HUES48 (cell line): Measurements from ENCODE around the gene TECPR1.

Source experiments
- H3K27ac ChIP-seq: one replicate; pipeline ENCODE4 v1.7.0; 2013; ENCODE audit warnings: low read depth, low read length, inconsistent platforms
- H3K27me3 ChIP-seq: 2 replicates; pipeline ENCODE4 v1.6.1; 2013; ENCODE audit warnings: mild to moderate bottlenecking, low read length; ENCODE audit not compliant: control insufficient read depth, insufficient read depth
- H3K36me3 ChIP-seq: 2 replicates; pipeline ENCODE4 v1.6.1; 2013; ENCODE audit warnings: low read length; ENCODE audit not compliant: control insufficient read depth, insufficient read depth
- H3K4me1 ChIP-seq: 2 replicates; pipeline ENCODE4 v1.6.1; 2013; ENCODE audit warnings: mild to moderate bottlenecking, low read length; ENCODE audit not compliant: control insufficient read depth, insufficient read depth
- H3K4me3 ChIP-seq: 2 replicates; pipeline ENCODE4 v1.5.1; 2013; ENCODE audit warnings: mild to moderate bottlenecking, low read depth, low read length
- H3K9ac ChIP-seq: 2 replicates; pipeline ENCODE4 v1.6.1; 2013; ENCODE audit warnings: mild to moderate bottlenecking, low read depth, low read length, moderate library complexity
- H3K9me3 ChIP-seq: 2 replicates; pipeline ENCODE4 v1.6.1; 2013; ENCODE audit warnings: low read length; ENCODE audit not compliant: control insufficient read depth, insufficient read depth

Gene TECPR1

GRCh38 chr7:98192781-98193457 lies 59.1 kb downstream of the TECPR1 start:
- H3K36me3 ChIP-seq, result peaks cover 52% of the 10 kb centered on the region
- H3K4me3 ChIP-seq, result no peak overlapping the region

GRCh38 chr7:98191668-98192431 lies 60.2 kb downstream of the TECPR1 start:
- no peaks in the 10 kb centered on the region for H3K9me3 ChIP-seq
- H3K4me1 ChIP-seq, result no peaks in the 10 kb centered on the region
- no peak overlapping the region for H3K4me3 ChIP-seq
- no peak overlapping the region for H3K9ac ChIP-seq
- H3K36me3 ChIP-seq, result peaks cover 61% of the 10 kb centered on the region
- no peaks in the 10 kb centered on the region for H3K27me3 ChIP-seq
- H3K27ac ChIP-seq, result no peak overlapping the region

More at GRCh38 chr7:98192781-98193457, 59.1 kb downstream of the TECPR1 start:
- H3K27ac ChIP-seq, result no peak overlapping the region
- no peaks in the 10 kb centered on the region for H3K27me3 ChIP-seq
- no peaks in the 10 kb centered on the region for H3K9me3 ChIP-seq
- no peaks in the 10 kb centered on the region for H3K4me1 ChIP-seq
- H3K9ac ChIP-seq, result no peak overlapping the region

- Histone ChIP-seq H3K9me3 (no peaks in the 10 kb centered on the region), H3K4me3 (no peak overlapping the region), H3K27ac (no peak overlapping the region), H3K36me3 (peaks cover 52% of the 10 kb centered on the region), H3K9ac (no peak overlapping the region), H3K4me1 (no peaks in the 10 kb centered on the region), H3K27me3 (no peaks in the 10 kb centered on the region)
Measured at GRCh38 chr7:98189559-98189958, 62.5 kb downstream of the TECPR1 start.

GRCh38 chr7:98187138-98187502 lies 64.9 kb downstream of the TECPR1 start:
- no peak overlapping the region for H3K4me3 ChIP-seq
- no peak overlapping the region for H3K27ac ChIP-seq
- H3K36me3 ChIP-seq, result peaks cover 28% of the 10 kb centered on the region
- peaks cover 9% of the 10 kb centered on the region for H3K4me1 ChIP-seq
- no peaks in the 10 kb centered on the region for H3K27me3 ChIP-seq
- no peak overlapping the region for H3K9ac ChIP-seq
- H3K9me3 ChIP-seq, result no peaks in the 10 kb centered on the region

- Histone ChIP-seq H3K27me3 (no peaks in the 10 kb centered on the region), H3K9ac (no peak overlapping the region), H3K27ac (no peak overlapping the region), H3K9me3 (no peaks in the 10 kb centered on the region), H3K4me3 (no peak overlapping the region), H3K4me1 (peaks cover 10% of the 10 kb centered on the region), H3K36me3 (peaks cover 22% of the 10 kb centered on the region)
Measured at GRCh38 chr7:98186452-98187137, 65.4 kb downstream of the TECPR1 start.

GRCh38 chr7:98185101-98185500 lies 66.9 kb downstream of the TECPR1 start:
- H3K27me3 ChIP-seq, result no peaks in the 10 kb centered on the region
- H3K9ac ChIP-seq, result no peak overlapping the region
- H3K4me3 ChIP-seq, result no peak overlapping the region
- H3K9me3 ChIP-seq, result no peaks in the 10 kb centered on the region
- peaks cover 10% of the 10 kb centered on the region for H3K4me1 ChIP-seq
- H3K36me3 ChIP-seq, result peaks cover 17% of the 10 kb centered on the region
- H3K27ac ChIP-seq, result no peak overlapping the region

- no peaks in the 10 kb centered on the region for H3K27me3 ChIP-seq
- H3K9ac ChIP-seq, result no peak overlapping the region
- peaks cover 13% of the 10 kb centered on the region for H3K36me3 ChIP-seq
- no peak overlapping the region for H3K4me3 ChIP-seq
- H3K27ac ChIP-seq, result no peak overlapping the region
- peaks cover 26% of the 10 kb centered on the region for H3K4me1 ChIP-seq
- H3K9me3 ChIP-seq, result no peaks in the 10 kb centered on the region
Measured at GRCh38 chr7:98180751-98181150, 71.3 kb downstream of the TECPR1 start.

- Histone ChIP-seq H3K36me3 (peaks cover 29% of the 10 kb centered on the region), H3K27ac (no peak overlapping the region), H3K9me3 (no peaks in the 10 kb centered on the region), H3K4me1 (peaks cover 26% of the 10 kb centered on the region), H3K27me3 (no peaks in the 10 kb centered on the region), H3K9ac (no peak overlapping the region), H3K4me3 (no peak overlapping the region)
Measured at GRCh38 chr7:98178762-98179490, 73.1 kb downstream of the TECPR1 start.

- peaks cover 29% of the 10 kb centered on the region for H3K36me3 ChIP-seq
- no peaks in the 10 kb centered on the region for H3K9me3 ChIP-seq
- H3K4me3 ChIP-seq, result no peak overlapping the region
- no peak overlapping the region for H3K27ac ChIP-seq
- no peaks in the 10 kb centered on the region for H3K27me3 ChIP-seq
- peaks cover 26% of the 10 kb centered on the region for H3K4me1 ChIP-seq
- no peak overlapping the region for H3K9ac ChIP-seq
Measured at GRCh38 chr7:98178321-98178720, 73.7 kb downstream of the TECPR1 start.

GRCh38 chr7:98177553-98177952 lies 74.5 kb downstream of the TECPR1 start:
- H3K27me3 ChIP-seq, result no peaks in the 10 kb centered on the region
- no peaks in the 10 kb centered on the region for H3K9me3 ChIP-seq
- H3K4me3 ChIP-seq, result no peak overlapping the region
- H3K27ac ChIP-seq, result no peak overlapping the region
- H3K36me3 ChIP-seq, result peaks cover 35% of the 10 kb centered on the region
- H3K9ac ChIP-seq, result no peak overlapping the region
- H3K4me1 ChIP-seq, result peaks cover 21% of the 10 kb centered on the region
